Measurements from ENCODE around the gene DAB2. TPM values are rescaled to one million over a fixed set of nuclear protein-coding genes. Genes with fewer than 3 reads are reported as not detected.
A peak's percentile ranks its signal among the peaks of the same experiment; 100 is the strongest.

Gene DAB2
- total RNA-seq, 4 donors from 2014 or later, result 39.6 to 71.3 (median 62.1) TPM

- Histone ChIP-seq H3K36me3 (no peaks in the 10 kb centered on the region), H3K27me3 (no peaks in the 10 kb centered on the region), H3K4me3 (no peak overlapping the region), H3K4me1 (peaks cover 0 to 8% (median 0%) of the 10 kb centered on the region in 4 donors), H3K27ac (no peak overlapping the region), H3K9me3 (no peaks in the 10 kb centered on the region)
- DNase-seq, result no peak
- TF ChIP-seq CTCF (IDR thresholded peaks at IDR 0.05) (no peak), POLR2A (IDR thresholded peaks at IDR 0.05) (no peak)
Observed at GRCh38 chr5:39413771-39414170, 11.0 kb downstream of the DAB2 start.

- H3K4me1 ChIP-seq, result peaks cover 0 to 8% (median 0%) of the 10 kb centered on the region in 4 donors
Observed at GRCh38 chr5:39412721-39413394, 11.9 kb downstream of the DAB2 start.

GRCh38 chr5:39411985-39412384, 12.8 kb downstream of the DAB2 start:
- H3K9me3 ChIP-seq, result no peaks in the 10 kb centered on the region
- peaks cover 0 to 8% (median 0%) of the 10 kb centered on the region in 4 donors for H3K4me1 ChIP-seq
- no peak for TF ChIP-seq POLR2A (IDR thresholded peaks at IDR 0.05)
- no peak for TF ChIP-seq CTCF (IDR thresholded peaks at IDR 0.05)
- no peaks in the 10 kb centered on the region for H3K36me3 ChIP-seq
- H3K27ac ChIP-seq, result no peak overlapping the region
- no peaks in the 10 kb centered on the region for H3K27me3 ChIP-seq
- no peak overlapping the region for H3K4me3 ChIP-seq
- no peak for DNase-seq

More at GRCh38 chr5:39412721-39413394, 11.9 kb downstream of the DAB2 start:
- Histone ChIP-seq H3K36me3 (no peaks in the 10 kb centered on the region), H3K27ac (no peak overlapping the region), H3K9me3 (no peaks in the 10 kb centered on the region), H3K27me3 (no peaks in the 10 kb centered on the region), H3K4me3 (no peak overlapping the region)
- no peak for DNase-seq
- TF ChIP-seq POLR2A (IDR thresholded peaks at IDR 0.05) (no peak), CTCF (IDR thresholded peaks at IDR 0.05) (no peak)

GRCh38 chr5:39411061-39411460, 13.7 kb downstream of the DAB2 start:
- H3K27ac ChIP-seq, result peak overlapping the region in 1 of 4 donors; percentile 19
- no peaks in the 10 kb centered on the region for H3K9me3 ChIP-seq
- no peaks in the 10 kb centered on the region for H3K36me3 ChIP-seq
- H3K4me3 ChIP-seq, result no peak overlapping the region
- peaks cover 0 to 8% (median 0%) of the 10 kb centered on the region in 4 donors for H3K4me1 ChIP-seq
- no peak for TF ChIP-seq CTCF (IDR thresholded peaks at IDR 0.05)
- TF ChIP-seq POLR2A (IDR thresholded peaks at IDR 0.05), result no peak
- no peak for DNase-seq
- H3K27me3 ChIP-seq, result no peaks in the 10 kb centered on the region

- no peak for DNase-seq
- Histone ChIP-seq H3K4me3 (no peak overlapping the region), H3K4me1 (peaks cover 0 to 8% (median 0%) of the 10 kb centered on the region in 4 donors), H3K27me3 (no peaks in the 10 kb centered on the region), H3K36me3 (no peaks in the 10 kb centered on the region), H3K27ac (no peak overlapping the region), H3K9me3 (no peaks in the 10 kb centered on the region)
- TF ChIP-seq CTCF (IDR thresholded peaks at IDR 0.05), result no peak
- no peak for TF ChIP-seq POLR2A (IDR thresholded peaks at IDR 0.05)
Observed at GRCh38 chr5:39409033-39409432, 15.7 kb downstream of the DAB2 start.

Data from Peyer's patch (tissue), 4 donors.